IMR-90 (cell line): Measurements from ENCODE around the gene FIGLA. TPM values are rescaled to one million over a fixed set of nuclear protein-coding genes. Genes with fewer than 3 reads are reported as not detected.

Experiments
- ATAC-seq: fragments of 200-7000 bp; cut with Tn5 transposase; 2 replicates; pipeline ENCODE4 v1.9.1; 2020; ENCODE audit warnings: low read depth, mild to moderate bottlenecking, moderate library complexity
- BruUV-seq: library from RNA; stranded (reverse); fragments of 400-500 nt; replicated peaks from 2 replicates; lab custom pipeline; 2021; lab: Mats Ljungman, UMichigan
- CTCF ChIA-PET: fragments of 300-600 bp; formaldehyde crosslinking; extraction: SDS; loops from one replicate; lab custom pipeline; 2021; ENCODE audit warnings: antibody characterized with exemption; lab: Yijun Ruan, JAX
- POLR2A ChIA-PET: fragments of 300-600 bp; sonication (Branson Sonifier 250); formaldehyde crosslinking; loops from one replicate; lab custom pipeline; 2022; ENCODE audit warnings: antibody characterized with exemption; ENCODE audit not compliant: unreplicated experiment; lab: Charles Lee
- DNase-seq: peaks from one replicate; pipeline ENCODE4 v3.0.0; 2013
- H2AFZ ChIP-seq: replicated peaks from 2 replicates; pipeline ENCODE3; 2013; ENCODE audit warnings: low read length, mild to moderate bottlenecking; ENCODE audit not compliant: poor library complexity
- H2AK5ac ChIP-seq: 2 replicates; pipeline ENCODE4 v1.6.1; 2013; ENCODE audit warnings: low read depth, low read length, inconsistent platforms
- H2AK9ac ChIP-seq: replicated peaks from 2 replicates; pipeline ENCODE3; 2013; ENCODE audit warnings: mild to moderate bottlenecking, low read depth, low read length, moderate library complexity; ENCODE audit not compliant: poor library complexity
- H2BK120ac ChIP-seq: 2 replicates; pipeline ENCODE4 v1.6.1; 2013; ENCODE audit warnings: low read depth, low read length, inconsistent platforms
- H2BK15ac ChIP-seq: 3 replicates; pipeline ENCODE4 v1.6.1; 2013; ENCODE audit warnings: low read depth, low read length, inconsistent platforms
- H2BK20ac ChIP-seq: 2 replicates; pipeline ENCODE4 v1.6.1; 2013; ENCODE audit warnings: low read depth, mild to moderate bottlenecking, inconsistent platforms, low read length, moderate library complexity
- H2BK5ac ChIP-seq: 2 replicates; pipeline ENCODE4 v1.6.1; 2013; ENCODE audit warnings: mild to moderate bottlenecking, low read depth, low read length, inconsistent platforms; ENCODE audit not compliant: poor library complexity, severe bottlenecking
- H3K14ac ChIP-seq: replicated peaks from 2 replicates; pipeline ENCODE4 v1.6.1; 2013; ENCODE audit warnings: low read depth, low read length, inconsistent platforms
- H3K18ac ChIP-seq: 2 replicates; pipeline ENCODE4 v1.6.1; 2013; ENCODE audit warnings: low read depth, low read length, control low read depth
- H3K23ac ChIP-seq: 2 replicates; pipeline ENCODE4 v1.6.1; 2013; ENCODE audit warnings: low read depth, low read length, inconsistent platforms
- H3K27ac ChIP-seq: 2 replicates; pipeline ENCODE4 v1.5.1; 2013; ENCODE audit warnings: mild to moderate bottlenecking, control low read depth, low read length; ENCODE audit not compliant: insufficient read depth
- H3K27me3 ChIP-seq: 2 replicates; pipeline ENCODE4 v1.6.1; 2013; ENCODE audit warnings: low read length; ENCODE audit not compliant: control insufficient read depth, insufficient read depth
- H3K36me3 ChIP-seq: 2 replicates; pipeline ENCODE4 v1.6.1; 2013; ENCODE audit warnings: low read length, mixed read lengths; ENCODE audit not compliant: control insufficient read depth, insufficient read depth
- H3K4ac ChIP-seq: 2 replicates; pipeline ENCODE4 v1.6.1; 2013; ENCODE audit warnings: low read depth, low read length, inconsistent platforms
- H3K4me1 ChIP-seq: 2 replicates; pipeline ENCODE4 v1.6.1; 2013; ENCODE audit warnings: low read length, mixed read lengths; ENCODE audit not compliant: control insufficient read depth, insufficient read depth
- H3K4me2 ChIP-seq: 2 replicates; pipeline ENCODE4 v1.6.1; 2013; ENCODE audit warnings: low read depth, mild to moderate bottlenecking, control low read depth, low read length, moderate library complexity
- H3K4me3 ChIP-seq: 2 replicates; pipeline ENCODE4 v1.5.1; 2013; ENCODE audit warnings: low read depth, mild to moderate bottlenecking, control low read depth, low read length, moderate library complexity; ENCODE audit not compliant: insufficient read depth
- H3K56ac ChIP-seq: 2 replicates; pipeline ENCODE4 v1.6.1; 2013; ENCODE audit warnings: low read length, inconsistent platforms; ENCODE audit not compliant: insufficient read depth; ENCODE audit errors: extremely low read depth
- H3K79me1 ChIP-seq, 2 experiments: 2 replicates each; pipeline ENCODE4 v1.6.1; 2013; ENCODE audit warnings: low read length in 2 of 2, inconsistent platforms in 1 of 2, low read depth in 1 of 2
- H3K9ac ChIP-seq: 2 replicates; pipeline ENCODE4 v1.6.1; 2013; ENCODE audit warnings: low read depth, low read length, control low read depth
- H3K9me1 ChIP-seq: 2 replicates; pipeline ENCODE4 v1.6.1; 2013; ENCODE audit warnings: low read length, inconsistent platforms; ENCODE audit not compliant: insufficient read depth
- H3K9me3 ChIP-seq: 2 replicates; pipeline ENCODE4 v1.6.1; 2013; ENCODE audit warnings: low read length; ENCODE audit not compliant: control insufficient read depth, insufficient read depth
- H4K20me1 ChIP-seq: 2 replicates; pipeline ENCODE4 v1.6.1; 2013; ENCODE audit warnings: low read length, inconsistent platforms; ENCODE audit not compliant: insufficient read depth
- H4K5ac ChIP-seq: 2 replicates; pipeline ENCODE4 v1.6.1; 2013; ENCODE audit warnings: mild to moderate bottlenecking, low read depth, low read length, control low read depth
- H4K8ac ChIP-seq, 2 experiments: 2 replicates each; pipeline ENCODE4 v1.6.1; 2013; ENCODE audit warnings: low read depth in 2 of 2, low read length in 2 of 2, control low read depth in 1 of 2, inconsistent platforms in 1 of 2
- H4K91ac ChIP-seq: 2 replicates; pipeline ENCODE4 v1.6.1; 2013; ENCODE audit warnings: low read depth, low read length, inconsistent platforms; ENCODE audit not compliant: insufficient read depth
- MAFK ChIP-seq: IDR thresholded peaks from 2 replicates; pipeline ENCODE4 v1.6.1; 2012; ENCODE audit warnings: low read depth, low read length, improper control_type of control experiment
- MAZ ChIP-seq: IDR thresholded peaks from 2 replicates; pipeline ENCODE4 v1.6.1; 2012; ENCODE audit warnings: low read depth, mild to moderate bottlenecking, low read length, improper control_type of control experiment, moderate library complexity, borderline replicate concordance
- WGBS, 2 experiments: methylation state at CpG; one replicate each; pipeline versions ENCODE4 v1.1.5 to v1.1.7; 2013; ENCODE audit warnings: missing lambda C conversion rate in 2 of 2; ENCODE audit not compliant: insufficient read length in 1 of 2; ENCODE audit errors: extremely low coverage in 2 of 2; 5-methylcytosine and 5-hydroxymethylcytosine counted together
- dilution Hi-C: fragments of 300-500 bp; cut with HindIII; formaldehyde crosslinking; loops from one replicate; pipeline ENCODE4 v1.14.3; 2018; ENCODE audit warnings: low sequenced_read_pairs; ENCODE audit not compliant: unreplicated experiment
- in situ Hi-C: fragments of 300-500 bp; cut with MboI; formaldehyde crosslinking; loops from 3 replicates; pipeline ENCODE4 v1.14.3; 2019; ENCODE audit warnings: low sequenced_read_pairs, inconsistent platforms, mixed read lengths
- intact Hi-C: fragments of 100-400 bp; cut with micrococcal nuclease; formaldehyde crosslinking; loops from 2 replicates; pipeline ENCODE4 v1.10.0; 2022
- polyA plus RNA-seq, 3 experiments: library from polyadenylated mRNA; depleted of rRNA; stranded (reverse); fragments of >200 nt; gene quantifications; 2 replicates each; pipeline ENCODE4 v1.2.3, GENCODE V29; 2012; ENCODE audit warnings: low replicate concordance in 1 of 3
- total RNA-seq: library from RNA; depleted of rRNA; stranded (reverse); fragments of >200 nt; gene quantifications from 2 replicates; pipeline ENCODE4 v1.2.3, GENCODE V29; 2012

The FIGLA gene
- total and polyA plus RNA-seq, 2 of the 4 experiments (the other 2 are of a cell fraction): not detected

GRCh38 chr2:70766357-70767078 is 23.9 kb downstream of the FIGLA start:
- Histone ChIP-seq H4K5ac (no peak overlapping the region), H3K4ac (no peak overlapping the region), H3K56ac (no peak overlapping the region), H3K9ac (no peak overlapping the region), H3K4me2 (no peak overlapping the region), H2AK9ac (no peak overlapping the region), H4K20me1 (no peaks in the 10 kb centered on the region), H2BK5ac (no peak overlapping the region), H4K8ac (no peak overlapping the region), H3K9me3 (no peaks in the 10 kb centered on the region), H3K4me3 (no peak overlapping the region), H3K18ac (no peak overlapping the region), H2AFZ (no peak overlapping the region), H3K27me3 (peaks cover 44% of the 10 kb centered on the region), H2BK120ac (no peak overlapping the region), H3K79me1 (no peaks in the 10 kb centered on the region), H3K14ac (no peak overlapping the region), H2BK20ac (no peak overlapping the region), H4K91ac (no peak overlapping the region), H3K27ac (no peak overlapping the region), H3K36me3 (no peaks in the 10 kb centered on the region), H2BK15ac (no peak overlapping the region), H3K4me1 (no peaks in the 10 kb centered on the region), H3K9me1 (peaks cover 2% of the 10 kb centered on the region; the same call in 1 of the 2 replicates), H2AK5ac (no peak overlapping the region), H3K23ac (no peak overlapping the region; the same call in 1 of the 2 replicates)
- no peak for ATAC-seq
- TF ChIP-seq MAFK: peak; percentile 48
- no peak for TF ChIP-seq MAZ
- DNase-seq: no peak
- POLR2A ChIA-PET: no interaction called here
- WGBS, 2 experiments: 0% methylated on average over 1 of the region's 7 CpGs; no CpG with 5 or more reads in 1 of the 2 experiments
- dilution Hi-C loops: no loop called here
- CTCF ChIA-PET: no interaction called here
- no TSS peak for BruUV-seq
- intact Hi-C loops: no loop called here
- in situ Hi-C loops: no loop called here
